Measurements from ENCODE around the gene FXN.

DNA sequence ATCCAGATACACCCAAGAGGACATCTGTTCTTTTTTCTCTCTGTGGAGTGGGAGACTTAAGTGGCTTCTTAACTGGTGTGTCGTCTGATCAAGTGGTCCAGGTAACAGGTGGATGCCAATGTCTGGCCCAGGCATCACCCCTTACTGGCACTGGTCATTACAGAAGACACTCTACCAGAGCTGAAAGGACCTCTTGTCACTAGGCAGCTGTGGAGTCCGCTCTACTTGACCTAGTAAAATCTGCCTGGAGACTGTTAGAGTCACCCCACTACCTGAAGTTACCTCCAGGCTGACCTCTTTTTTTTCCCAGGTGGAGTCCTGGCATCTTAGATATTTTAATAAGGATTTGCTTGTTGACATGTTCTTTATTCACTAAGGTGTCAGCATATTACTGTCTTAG lies 22.5 kb downstream of the FXN start:
- TF ChIP-seq, protein P1, sequence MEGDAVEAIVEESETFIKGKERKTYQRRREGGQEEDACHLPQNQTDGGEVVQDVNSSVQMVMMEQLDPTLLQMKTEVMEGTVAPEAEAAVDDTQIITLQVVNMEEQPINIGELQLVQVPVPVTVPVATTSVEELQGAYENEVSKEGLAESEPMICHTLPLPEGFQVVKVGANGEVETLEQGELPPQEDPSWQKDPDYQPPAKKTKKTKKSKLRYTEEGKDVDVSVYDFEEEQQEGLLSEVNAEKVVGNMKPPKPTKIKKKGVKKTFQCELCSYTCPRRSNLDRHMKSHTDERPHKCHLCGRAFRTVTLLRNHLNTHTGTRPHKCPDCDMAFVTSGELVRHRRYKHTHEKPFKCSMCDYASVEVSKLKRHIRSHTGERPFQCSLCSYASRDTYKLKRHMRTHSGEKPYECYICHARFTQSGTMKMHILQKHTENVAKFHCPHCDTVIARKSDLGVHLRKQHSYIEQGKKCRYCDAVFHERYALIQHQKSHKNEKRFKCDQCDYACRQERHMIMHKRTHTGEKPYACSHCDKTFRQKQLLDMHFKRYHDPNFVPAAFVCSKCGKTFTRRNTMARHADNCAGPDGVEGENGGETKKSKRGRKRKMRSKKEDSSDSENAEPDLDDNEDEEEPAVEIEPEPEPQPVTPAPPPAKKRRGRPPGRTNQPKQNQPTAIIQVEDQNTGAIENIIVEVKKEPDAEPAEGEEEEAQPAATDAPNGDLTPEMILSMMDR (IDR thresholded peaks at IDR 0.05; ENCODE audit: low read length), result no peak
- TF ChIP-seq EZH2 (IDR thresholded peaks at IDR 0.05; ENCODE audit: borderline replicate concordance, low read length), result no peak
